ENCODE data around the gene NETO1.

GRCh38 chr18:72830109-72830508, 37.7 kb downstream of the NETO1 start:
- TF ChIP-seq, protein P1, sequence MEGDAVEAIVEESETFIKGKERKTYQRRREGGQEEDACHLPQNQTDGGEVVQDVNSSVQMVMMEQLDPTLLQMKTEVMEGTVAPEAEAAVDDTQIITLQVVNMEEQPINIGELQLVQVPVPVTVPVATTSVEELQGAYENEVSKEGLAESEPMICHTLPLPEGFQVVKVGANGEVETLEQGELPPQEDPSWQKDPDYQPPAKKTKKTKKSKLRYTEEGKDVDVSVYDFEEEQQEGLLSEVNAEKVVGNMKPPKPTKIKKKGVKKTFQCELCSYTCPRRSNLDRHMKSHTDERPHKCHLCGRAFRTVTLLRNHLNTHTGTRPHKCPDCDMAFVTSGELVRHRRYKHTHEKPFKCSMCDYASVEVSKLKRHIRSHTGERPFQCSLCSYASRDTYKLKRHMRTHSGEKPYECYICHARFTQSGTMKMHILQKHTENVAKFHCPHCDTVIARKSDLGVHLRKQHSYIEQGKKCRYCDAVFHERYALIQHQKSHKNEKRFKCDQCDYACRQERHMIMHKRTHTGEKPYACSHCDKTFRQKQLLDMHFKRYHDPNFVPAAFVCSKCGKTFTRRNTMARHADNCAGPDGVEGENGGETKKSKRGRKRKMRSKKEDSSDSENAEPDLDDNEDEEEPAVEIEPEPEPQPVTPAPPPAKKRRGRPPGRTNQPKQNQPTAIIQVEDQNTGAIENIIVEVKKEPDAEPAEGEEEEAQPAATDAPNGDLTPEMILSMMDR (conservative IDR thresholded peaks at IDR 0.05) = no peak
- TF ChIP-seq ZFX (IDR thresholded peaks at IDR 0.05) = no peak
